ENCODE results near the gene TCF7L2.

TCF7L2 gene

GRCh38 chr10:112948196-112948595, 1.9 kb upstream of the TCF7L2 start:
- Histone ChIP-seq H3K27ac (ENCODE audit: low read depth, low read length, poor library complexity, severe bottlenecking) (no peak overlapping the region), H3K4me2 (ENCODE audit: low read length) (no peak overlapping the region), H3K9ac (ENCODE audit: low read length) (no peak overlapping the region), H3K9me2 (ENCODE audit: low read depth, low read length) (no peaks in the 10 kb centered on the region), H3K4me3 (ENCODE audit: low read depth, low read length, poor library complexity, severe bottlenecking) (no peak overlapping the region), H3F3A (ENCODE audit: insufficient read depth, low read length) (no peaks in the 10 kb centered on the region), H4K20me1 (ENCODE audit: insufficient read depth, low read length) (no peaks in the 10 kb centered on the region), H2AFZ (ENCODE audit: low read length) (no peak overlapping the region), H3K27me3 (ENCODE audit: insufficient read depth, low read length) (0 out of 2 replicates have a peak, but pooled peaks cover 4% of the 10 kb centered on the region), H3K36me3 (ENCODE audit: insufficient read depth, low read length) (peaks cover 6% of the 10 kb centered on the region; the same call in 1 of the 2 replicates), H3K9me3 (ENCODE audit: low read length) (no peaks in the 10 kb centered on the region), H3K79me2 (ENCODE audit: insufficient read depth, low read length) (peaks cover 15% of the 10 kb centered on the region), H3K4me1 (ENCODE audit: insufficient read depth, low read length, severe bottlenecking) (peaks cover 28% of the 10 kb centered on the region)
- TF ChIP-seq, protein P1, sequence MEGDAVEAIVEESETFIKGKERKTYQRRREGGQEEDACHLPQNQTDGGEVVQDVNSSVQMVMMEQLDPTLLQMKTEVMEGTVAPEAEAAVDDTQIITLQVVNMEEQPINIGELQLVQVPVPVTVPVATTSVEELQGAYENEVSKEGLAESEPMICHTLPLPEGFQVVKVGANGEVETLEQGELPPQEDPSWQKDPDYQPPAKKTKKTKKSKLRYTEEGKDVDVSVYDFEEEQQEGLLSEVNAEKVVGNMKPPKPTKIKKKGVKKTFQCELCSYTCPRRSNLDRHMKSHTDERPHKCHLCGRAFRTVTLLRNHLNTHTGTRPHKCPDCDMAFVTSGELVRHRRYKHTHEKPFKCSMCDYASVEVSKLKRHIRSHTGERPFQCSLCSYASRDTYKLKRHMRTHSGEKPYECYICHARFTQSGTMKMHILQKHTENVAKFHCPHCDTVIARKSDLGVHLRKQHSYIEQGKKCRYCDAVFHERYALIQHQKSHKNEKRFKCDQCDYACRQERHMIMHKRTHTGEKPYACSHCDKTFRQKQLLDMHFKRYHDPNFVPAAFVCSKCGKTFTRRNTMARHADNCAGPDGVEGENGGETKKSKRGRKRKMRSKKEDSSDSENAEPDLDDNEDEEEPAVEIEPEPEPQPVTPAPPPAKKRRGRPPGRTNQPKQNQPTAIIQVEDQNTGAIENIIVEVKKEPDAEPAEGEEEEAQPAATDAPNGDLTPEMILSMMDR (IDR thresholded peaks at IDR 0.05; ENCODE audit: low read length): no peak
- no peak for TF ChIP-seq EZH2 (IDR thresholded peaks at IDR 0.05; ENCODE audit: borderline replicate concordance, low read length)

DNA sequence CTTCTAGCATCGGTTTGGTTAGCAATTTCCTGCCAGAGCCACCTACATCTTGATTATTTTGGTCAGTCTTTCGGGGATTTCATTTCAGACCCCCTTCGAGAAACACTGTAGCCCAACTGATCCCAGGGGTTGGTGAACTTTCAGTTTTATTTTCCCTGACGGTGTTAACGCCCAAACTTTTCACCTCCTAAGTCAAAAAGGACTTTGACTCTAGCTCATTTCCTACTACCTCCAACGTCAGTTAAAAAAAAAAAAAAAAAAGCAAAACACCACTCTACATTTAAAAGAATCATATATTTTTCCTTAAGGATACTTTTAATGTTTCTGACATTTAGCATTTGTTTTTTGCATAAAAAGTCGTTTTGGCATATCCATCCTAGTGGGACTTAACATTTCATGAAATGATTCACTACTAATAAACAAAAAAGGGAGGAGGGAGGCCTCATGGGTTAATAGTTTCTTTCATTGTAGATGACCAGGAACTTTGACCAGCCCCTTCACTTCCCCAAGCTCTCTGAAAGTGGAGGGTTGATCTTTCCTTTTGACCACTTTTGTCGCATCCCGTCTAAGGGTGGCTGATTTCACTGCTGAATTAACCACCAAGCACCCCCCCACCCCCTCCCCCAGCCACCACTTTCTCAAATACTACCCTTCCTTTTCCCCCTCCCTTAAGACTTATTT, 764 bp upstream of the TCF7L2 start:
- Histone ChIP-seq H4K20me1 (ENCODE audit: insufficient read depth, low read length) (no peaks in the 10 kb centered on the region), H3K9me3 (ENCODE audit: low read length) (no peaks in the 10 kb centered on the region), H3K4me2 (ENCODE audit: low read length) (peak overlapping the region; percentile 83), H3K27ac (ENCODE audit: low read depth, low read length, poor library complexity, severe bottlenecking) (no peak overlapping the region), H3F3A (ENCODE audit: insufficient read depth, low read length) (no peaks in the 10 kb centered on the region), H3K4me3 (ENCODE audit: low read depth, low read length, poor library complexity, severe bottlenecking) (peak overlapping the region; percentile 71), H3K9ac (ENCODE audit: low read length) (peak overlapping the region; percentile 43; the same call in 1 of the 2 replicates), H3K79me2 (ENCODE audit: insufficient read depth, low read length) (peaks cover 26% of the 10 kb centered on the region), H3K27me3 (ENCODE audit: insufficient read depth, low read length) (no peaks in the 10 kb centered on the region), H2AFZ (ENCODE audit: low read length) (no peak overlapping the region), H3K4me1 (ENCODE audit: insufficient read depth, low read length, severe bottlenecking) (peaks cover 39% of the 10 kb centered on the region), H3K36me3 (ENCODE audit: insufficient read depth, low read length) (peaks cover 14% of the 10 kb centered on the region; the same call in 1 of the 2 replicates), H3K9me2 (ENCODE audit: low read depth, low read length) (no peaks in the 10 kb centered on the region)
- TF ChIP-seq EZH2 (IDR thresholded peaks at IDR 0.05; ENCODE audit: borderline replicate concordance, low read length): no peak
- TF ChIP-seq, protein P1 (IDR thresholded peaks at IDR 0.05; ENCODE audit: low read length): no peak

DNA sequence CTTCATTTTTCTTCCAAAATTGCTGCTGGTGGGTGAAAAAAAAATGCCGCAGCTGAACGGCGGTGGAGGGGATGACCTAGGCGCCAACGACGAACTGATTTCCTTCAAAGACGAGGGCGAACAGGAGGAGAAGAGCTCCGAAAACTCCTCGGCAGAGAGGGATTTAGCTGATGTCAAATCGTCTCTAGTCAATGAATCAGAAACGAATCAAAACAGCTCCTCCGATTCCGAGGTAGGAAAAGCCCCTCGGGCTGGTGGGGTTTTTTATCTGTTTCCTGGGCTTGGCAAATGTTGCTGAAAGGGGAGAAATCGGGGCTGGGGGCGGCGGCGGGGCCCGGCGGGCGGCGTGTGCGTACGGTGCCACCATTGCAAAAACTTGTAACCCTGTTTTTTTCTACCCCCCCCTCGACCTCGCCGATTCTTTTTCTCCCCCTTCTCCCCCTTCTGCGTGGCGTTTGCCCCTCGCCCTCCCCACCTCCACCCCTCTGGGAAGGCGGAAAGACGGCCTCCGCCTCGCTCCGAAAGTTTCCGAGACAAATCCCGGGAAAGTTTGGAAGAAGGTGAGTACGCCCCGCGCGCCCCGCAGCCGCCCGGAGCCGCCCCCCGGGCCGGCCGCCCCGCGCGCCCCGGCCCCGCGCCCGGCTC, 789 bp downstream of the TCF7L2 start:
- Histone ChIP-seq H3K9me3 (ENCODE audit: low read length) (no peaks in the 10 kb centered on the region), H2AFZ (ENCODE audit: low read length) (no peak overlapping the region), H3K27me3 (ENCODE audit: insufficient read depth, low read length) (no peaks in the 10 kb centered on the region), H3K27ac (ENCODE audit: low read depth, low read length, poor library complexity, severe bottlenecking) (peak overlapping the region; percentile 73), H3K4me3 (ENCODE audit: low read depth, low read length, poor library complexity, severe bottlenecking) (peak overlapping the region; percentile 71), H3K4me1 (ENCODE audit: insufficient read depth, low read length, severe bottlenecking) (peaks cover 55% of the 10 kb centered on the region), H3K36me3 (ENCODE audit: insufficient read depth, low read length) (peaks cover 14% of the 10 kb centered on the region; the same call in 1 of the 2 replicates), H3F3A (ENCODE audit: insufficient read depth, low read length) (no peaks in the 10 kb centered on the region), H3K4me2 (ENCODE audit: low read length) (peak overlapping the region; percentile 83), H3K9me2 (ENCODE audit: low read depth, low read length) (no peaks in the 10 kb centered on the region), H3K9ac (ENCODE audit: low read length) (peak overlapping the region; percentile 75), H3K79me2 (ENCODE audit: insufficient read depth, low read length) (peaks cover 40% of the 10 kb centered on the region), H4K20me1 (ENCODE audit: insufficient read depth, low read length) (no peaks in the 10 kb centered on the region)
- TF ChIP-seq EZH2 (IDR thresholded peaks at IDR 0.05; ENCODE audit: borderline replicate concordance, low read length): no peak
- TF ChIP-seq, protein P1 (IDR thresholded peaks at IDR 0.05; ENCODE audit: low read length): no peak
